ENCODE results near the gene FAM181B.
"Not testable (repeated sequence)": the region's sequence is repeated elsewhere in the genome, so short reads cannot be mapped to it uniquely, and the experiment has no call there.

DNA sequence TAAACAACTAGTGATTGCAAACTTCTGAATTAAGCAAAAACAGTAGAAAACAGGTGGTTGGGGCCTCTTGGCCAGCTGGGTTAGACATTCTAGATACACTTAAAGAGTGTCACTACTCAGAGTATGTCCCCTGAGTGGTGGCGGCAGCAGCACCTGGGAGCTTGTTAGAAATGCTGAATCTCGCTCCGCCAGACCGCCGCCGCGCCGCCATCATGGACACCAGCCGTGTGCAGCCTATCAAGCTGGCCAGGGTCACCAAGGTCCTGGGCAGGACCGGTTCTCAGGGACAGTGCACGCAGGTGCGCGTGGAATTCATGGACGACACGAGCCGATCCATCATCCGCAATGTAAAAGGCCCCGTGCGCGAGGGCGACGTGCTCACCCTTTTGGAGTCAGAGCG is 44.3 kb downstream of the FAM181B start:
- TF ChIP-seq EP300, POLR2A (IDR thresholded peaks at IDR 0.05): not testable (repeated sequence)
- TF ChIP-seq, protein P1, sequence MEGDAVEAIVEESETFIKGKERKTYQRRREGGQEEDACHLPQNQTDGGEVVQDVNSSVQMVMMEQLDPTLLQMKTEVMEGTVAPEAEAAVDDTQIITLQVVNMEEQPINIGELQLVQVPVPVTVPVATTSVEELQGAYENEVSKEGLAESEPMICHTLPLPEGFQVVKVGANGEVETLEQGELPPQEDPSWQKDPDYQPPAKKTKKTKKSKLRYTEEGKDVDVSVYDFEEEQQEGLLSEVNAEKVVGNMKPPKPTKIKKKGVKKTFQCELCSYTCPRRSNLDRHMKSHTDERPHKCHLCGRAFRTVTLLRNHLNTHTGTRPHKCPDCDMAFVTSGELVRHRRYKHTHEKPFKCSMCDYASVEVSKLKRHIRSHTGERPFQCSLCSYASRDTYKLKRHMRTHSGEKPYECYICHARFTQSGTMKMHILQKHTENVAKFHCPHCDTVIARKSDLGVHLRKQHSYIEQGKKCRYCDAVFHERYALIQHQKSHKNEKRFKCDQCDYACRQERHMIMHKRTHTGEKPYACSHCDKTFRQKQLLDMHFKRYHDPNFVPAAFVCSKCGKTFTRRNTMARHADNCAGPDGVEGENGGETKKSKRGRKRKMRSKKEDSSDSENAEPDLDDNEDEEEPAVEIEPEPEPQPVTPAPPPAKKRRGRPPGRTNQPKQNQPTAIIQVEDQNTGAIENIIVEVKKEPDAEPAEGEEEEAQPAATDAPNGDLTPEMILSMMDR (IDR thresholded peaks at IDR 0.05), result not testable (repeated sequence)

Measured in stomach (tissue), 4 donors.